ENCODE measurements around the gene NRTN. TPM values are rescaled to one million over a fixed set of nuclear protein-coding genes. Genes with fewer than 3 reads are reported as not detected.

The NRTN gene
- total RNA-seq, 3 donors from 2014 or later = 0.48 to 1.8 (median 1.6) TPM

DNA sequence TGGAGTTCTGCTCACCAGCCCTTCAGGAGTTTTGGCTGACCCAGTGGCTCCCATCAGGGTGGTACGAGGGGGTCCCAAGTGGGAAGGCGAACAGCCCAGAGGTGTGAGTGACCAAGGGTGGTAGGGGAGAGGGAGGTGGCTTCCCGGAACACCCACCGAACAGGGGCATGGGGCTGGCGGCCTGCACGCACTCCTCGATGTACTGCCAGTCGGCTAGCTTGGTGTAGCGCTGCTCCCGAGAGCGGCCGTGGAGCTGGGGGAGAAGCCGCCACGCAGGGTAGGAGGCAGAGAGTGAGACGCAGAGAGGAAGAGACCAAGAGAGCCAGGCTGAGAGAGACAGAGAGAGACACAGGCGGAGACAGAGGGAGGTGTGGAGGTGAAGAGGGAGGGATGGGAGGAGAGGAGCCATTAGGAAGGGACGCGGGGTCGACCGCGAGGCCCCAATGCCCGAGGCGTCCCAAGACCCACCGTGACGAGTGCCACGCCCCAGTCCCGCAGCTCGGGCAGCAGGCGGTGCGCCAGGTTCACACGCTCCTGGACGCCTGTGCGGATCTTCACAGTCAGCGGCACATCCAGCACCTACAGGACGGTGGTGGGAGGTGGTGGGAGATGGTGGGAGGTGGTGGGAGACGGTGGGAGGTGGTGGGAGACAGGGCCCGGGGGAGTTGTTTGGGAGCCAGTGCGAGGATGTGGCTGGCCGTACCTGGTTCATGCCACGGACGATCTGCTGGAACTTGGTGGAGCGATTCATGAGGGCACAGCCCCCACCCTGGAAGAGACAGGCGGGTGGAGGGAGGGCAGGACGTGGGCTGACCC lies 18.1 kb upstream of the NRTN start:
- intact Hi-C loops (cut with DNase I; ENCODE audit: low total_unique reads) = no loop called here
- Histone ChIP-seq H3K36me3 (no peaks in the 10 kb centered on the region), H3K4me3 (no peak overlapping the region), H3K27me3 (no peaks in the 10 kb centered on the region), H3K27ac (no peak overlapping the region), H3K4me1 (peaks cover 0 to 8% of the 10 kb centered on the region in 2 donors), H3K9me3 (no peaks in the 10 kb centered on the region)
- no peak for TF ChIP-seq POLR2AphosphoS5 (IDR thresholded peaks at IDR 0.05)
- no peak for TF ChIP-seq POLR2A (IDR thresholded peaks at IDR 0.05)
- TF ChIP-seq, protein P1, sequence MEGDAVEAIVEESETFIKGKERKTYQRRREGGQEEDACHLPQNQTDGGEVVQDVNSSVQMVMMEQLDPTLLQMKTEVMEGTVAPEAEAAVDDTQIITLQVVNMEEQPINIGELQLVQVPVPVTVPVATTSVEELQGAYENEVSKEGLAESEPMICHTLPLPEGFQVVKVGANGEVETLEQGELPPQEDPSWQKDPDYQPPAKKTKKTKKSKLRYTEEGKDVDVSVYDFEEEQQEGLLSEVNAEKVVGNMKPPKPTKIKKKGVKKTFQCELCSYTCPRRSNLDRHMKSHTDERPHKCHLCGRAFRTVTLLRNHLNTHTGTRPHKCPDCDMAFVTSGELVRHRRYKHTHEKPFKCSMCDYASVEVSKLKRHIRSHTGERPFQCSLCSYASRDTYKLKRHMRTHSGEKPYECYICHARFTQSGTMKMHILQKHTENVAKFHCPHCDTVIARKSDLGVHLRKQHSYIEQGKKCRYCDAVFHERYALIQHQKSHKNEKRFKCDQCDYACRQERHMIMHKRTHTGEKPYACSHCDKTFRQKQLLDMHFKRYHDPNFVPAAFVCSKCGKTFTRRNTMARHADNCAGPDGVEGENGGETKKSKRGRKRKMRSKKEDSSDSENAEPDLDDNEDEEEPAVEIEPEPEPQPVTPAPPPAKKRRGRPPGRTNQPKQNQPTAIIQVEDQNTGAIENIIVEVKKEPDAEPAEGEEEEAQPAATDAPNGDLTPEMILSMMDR (IDR thresholded peaks at IDR 0.05) = no peak
- no peak for DNase-seq (ENCODE audit: low spot score in 2 of 2)

- H3K4me3 ChIP-seq = no peak overlapping the region
- peaks cover 0 to 8% of the 10 kb centered on the region in 2 donors for H3K4me1 ChIP-seq
- DNase-seq (ENCODE audit: low spot score in 2 of 2) = no peak
- H3K9me3 ChIP-seq = no peaks in the 10 kb centered on the region
- no peaks in the 10 kb centered on the region for H3K36me3 ChIP-seq
- H3K27me3 ChIP-seq = no peaks in the 10 kb centered on the region
- no peak overlapping the region for H3K27ac ChIP-seq
- intact Hi-C loops (cut with DNase I; ENCODE audit: low total_unique reads) = no loop called here
- TF ChIP-seq POLR2AphosphoS5 (IDR thresholded peaks at IDR 0.05) (no peak), POLR2A (IDR thresholded peaks at IDR 0.05) (no peak)
- TF ChIP-seq, protein P1 (IDR thresholded peaks at IDR 0.05) = no peak
Observed at GRCh38 chr19:5787409-5788182, 17.3 kb upstream of the NRTN start.

GRCh38 chr19:5788422-5788821 lies 16.4 kb upstream of the NRTN start:
- H3K9me3 ChIP-seq = no peaks in the 10 kb centered on the region
- intact Hi-C loops (cut with DNase I; ENCODE audit: low total_unique reads) = no loop called here

GRCh38 chr19:5789351-5789761 lies 15.5 kb upstream of the NRTN start:
- TF ChIP-seq, protein P1 (IDR thresholded peaks at IDR 0.05) = no peak
- no peak for TF ChIP-seq POLR2AphosphoS5 (IDR thresholded peaks at IDR 0.05)
- no peak for TF ChIP-seq POLR2A (IDR thresholded peaks at IDR 0.05)
- Histone ChIP-seq H3K4me1 (peaks cover 0 to 8% of the 10 kb centered on the region in 2 donors), H3K27ac (no peak overlapping the region), H3K36me3 (no peaks in the 10 kb centered on the region), H3K4me3 (no peak overlapping the region), H3K27me3 (no peaks in the 10 kb centered on the region), H3K9me3 (no peaks in the 10 kb centered on the region)
- intact Hi-C loops (cut with DNase I; ENCODE audit: low total_unique reads) = no loop called here
- no peak for DNase-seq (ENCODE audit: low spot score in 2 of 2)

More at GRCh38 chr19:5788422-5788821, 16.4 kb upstream of the NRTN start:
- H3K4me3 ChIP-seq = no peak overlapping the region
- H3K4me1 ChIP-seq = peaks cover 0 to 8% of the 10 kb centered on the region in 2 donors
- H3K36me3 ChIP-seq = no peaks in the 10 kb centered on the region
- no peak for TF ChIP-seq POLR2A (IDR thresholded peaks at IDR 0.05)
- TF ChIP-seq, protein P1 (IDR thresholded peaks at IDR 0.05) = no peak
- no peak for TF ChIP-seq POLR2AphosphoS5 (IDR thresholded peaks at IDR 0.05)
- H3K27me3 ChIP-seq = no peaks in the 10 kb centered on the region
- no peak for DNase-seq (ENCODE audit: low spot score in 2 of 2)
- H3K27ac ChIP-seq = no peak overlapping the region

Measured in breast epithelium (tissue), 4 donors.